NCI-H2029 (cell line): ENCODE results near the gene LMO1.

Source experiments
- DNase-seq: peaks from one replicate; lab custom pipeline; 2025; lab: John Stamatoyannopoulos, UW

The LMO1 gene

DNA sequence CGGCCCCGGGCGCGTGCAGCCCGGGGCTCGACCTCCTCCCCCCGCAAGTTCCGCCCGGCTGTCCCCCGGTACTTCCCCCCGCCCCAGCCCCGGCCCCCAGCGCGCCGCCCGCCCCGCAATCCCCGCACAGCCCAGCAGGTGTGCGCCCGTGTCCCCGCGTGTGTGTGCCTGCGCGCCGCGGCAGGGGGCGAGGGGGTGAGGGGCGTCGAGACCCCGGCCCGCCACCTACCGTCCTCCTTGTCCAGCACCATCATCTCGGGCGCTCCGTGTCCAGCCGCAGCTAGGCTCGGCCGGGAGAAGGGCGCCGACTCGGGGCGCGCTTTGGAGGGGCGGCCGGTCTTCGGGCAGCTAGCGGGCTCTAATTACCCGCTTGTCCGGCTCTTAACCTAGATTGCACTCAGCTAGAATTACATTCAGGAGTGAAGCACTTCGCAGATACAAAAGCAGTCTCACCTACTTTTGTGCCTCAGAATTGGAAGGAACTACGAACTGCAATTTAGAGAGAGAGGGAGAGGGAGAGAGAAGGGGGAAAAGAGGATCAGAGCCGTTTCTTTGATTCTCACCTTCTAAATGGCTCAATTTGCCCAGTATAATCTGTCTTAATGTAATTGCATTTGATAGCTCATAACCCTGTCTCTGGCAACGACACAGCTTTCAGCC is 439 bp downstream of the LMO1 start:
- peak; percentile 45 for DNase-seq

DNA sequence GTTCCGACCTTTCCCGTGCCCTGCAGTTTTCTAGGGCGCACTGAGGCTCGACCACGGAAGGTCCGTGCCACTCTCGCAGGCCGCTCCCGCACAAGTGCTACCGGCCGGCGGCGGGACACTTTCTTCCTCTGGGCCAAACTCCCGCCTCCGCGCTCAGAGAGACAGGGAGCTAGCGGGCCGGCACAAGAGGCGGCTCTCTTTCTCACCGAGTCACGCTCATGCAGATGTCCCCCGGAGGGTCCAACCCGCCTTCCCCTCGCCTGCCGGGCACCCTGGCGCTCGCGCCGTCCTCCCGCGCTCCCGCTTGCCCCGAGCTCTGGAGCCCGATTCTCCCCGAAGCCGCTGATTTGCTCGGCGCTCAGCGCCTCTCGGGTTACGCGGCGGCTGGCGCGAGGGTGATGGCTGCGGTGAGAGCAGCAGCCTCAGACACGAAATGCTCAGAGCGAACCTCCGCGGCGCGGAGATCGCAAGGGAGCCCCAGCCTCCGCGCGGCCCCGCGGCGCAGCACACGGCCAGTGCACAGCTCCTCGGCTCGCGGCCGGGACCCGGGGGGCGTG is 1.0 kb downstream of the LMO1 start:
- peak; percentile 54 for DNase-seq

DNA sequence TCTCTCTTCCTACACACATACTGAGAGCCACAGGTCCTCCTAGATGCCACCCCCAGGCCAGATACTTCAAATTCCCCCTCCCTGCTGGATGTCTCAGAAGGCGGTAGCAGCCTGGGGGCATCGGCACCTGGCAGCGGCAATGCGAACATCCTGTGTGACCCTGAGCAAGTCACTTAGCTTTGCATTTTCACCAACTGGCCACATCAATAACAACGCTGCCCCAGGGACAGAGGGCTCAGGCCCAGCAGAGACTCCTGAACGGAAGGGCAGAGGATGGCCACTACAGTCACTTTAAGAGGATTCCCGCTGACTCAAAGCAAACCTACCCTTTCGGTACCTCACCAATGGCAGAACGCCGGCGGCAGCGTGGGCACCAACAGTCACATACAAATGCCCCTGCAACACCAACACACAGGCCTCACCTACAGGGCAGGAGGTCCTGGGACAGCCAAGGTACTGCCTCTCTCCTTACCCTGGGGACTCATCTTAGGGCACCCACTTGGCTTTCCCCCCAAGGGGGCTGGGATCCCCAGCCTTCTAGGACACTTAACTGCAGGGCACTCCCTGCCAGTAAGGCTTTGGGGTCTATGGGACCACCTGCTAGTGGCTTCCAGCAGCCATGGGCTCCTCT is 1.6 kb downstream of the LMO1 start:
- DNase-seq = no peak

DNA sequence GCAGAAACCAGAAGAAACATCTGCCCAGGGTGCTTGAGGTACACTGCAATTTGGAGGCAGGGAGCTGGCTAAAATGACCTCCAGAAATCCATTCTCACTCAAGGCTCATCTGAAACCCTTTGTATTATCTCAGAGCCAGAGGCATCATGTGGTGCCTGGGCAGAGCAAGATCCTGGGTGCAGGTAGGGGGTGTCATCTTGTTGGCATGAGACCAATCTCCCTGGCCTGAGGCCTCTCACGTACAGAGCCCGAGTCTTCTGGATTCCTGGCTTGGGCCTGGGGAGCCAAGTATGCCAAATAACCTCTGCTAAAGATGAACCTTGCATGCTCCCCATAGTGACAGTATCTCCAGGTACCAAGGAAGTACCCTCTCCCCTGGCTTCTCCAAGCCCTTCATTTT is 2.4 kb downstream of the LMO1 start:
- DNase-seq = no peak

DNA sequence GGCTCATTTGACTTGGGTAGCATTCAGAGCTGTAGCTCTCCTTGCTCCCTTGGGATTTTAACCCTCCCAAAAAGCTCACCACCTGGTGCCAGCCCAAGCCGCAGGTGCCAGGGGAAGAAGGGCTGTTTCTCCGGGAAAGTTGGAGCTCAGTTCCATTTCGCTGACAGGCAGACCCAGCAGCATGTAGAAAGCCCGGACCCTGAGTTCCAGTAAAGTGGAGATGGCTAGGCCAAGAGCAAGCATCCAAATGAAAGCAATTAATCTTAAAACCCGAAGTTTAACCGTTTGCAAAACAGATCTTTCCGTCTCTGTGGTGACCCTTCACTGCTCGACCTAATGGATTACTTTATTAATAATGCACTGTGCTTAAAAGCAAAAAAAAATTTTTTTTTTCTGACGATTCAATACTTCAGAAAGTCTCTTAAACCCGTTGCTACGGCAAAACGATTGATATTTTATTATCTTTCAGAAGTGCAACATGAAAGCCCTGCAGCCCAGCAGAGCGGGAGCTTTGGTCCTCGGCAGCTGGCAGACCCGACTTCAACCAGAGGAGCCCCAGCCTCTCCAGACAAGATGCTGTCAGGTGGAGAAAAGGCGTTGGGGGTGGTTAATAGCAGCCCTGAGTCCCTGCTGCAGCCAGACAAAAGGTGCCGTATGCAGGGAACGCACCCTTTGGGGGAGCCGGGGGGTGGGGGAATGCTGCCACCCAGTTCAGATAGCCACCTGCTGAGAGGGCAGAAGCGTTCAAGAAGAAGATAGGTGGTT is 3.3 kb downstream of the LMO1 start:
- no peak for DNase-seq

DNA sequence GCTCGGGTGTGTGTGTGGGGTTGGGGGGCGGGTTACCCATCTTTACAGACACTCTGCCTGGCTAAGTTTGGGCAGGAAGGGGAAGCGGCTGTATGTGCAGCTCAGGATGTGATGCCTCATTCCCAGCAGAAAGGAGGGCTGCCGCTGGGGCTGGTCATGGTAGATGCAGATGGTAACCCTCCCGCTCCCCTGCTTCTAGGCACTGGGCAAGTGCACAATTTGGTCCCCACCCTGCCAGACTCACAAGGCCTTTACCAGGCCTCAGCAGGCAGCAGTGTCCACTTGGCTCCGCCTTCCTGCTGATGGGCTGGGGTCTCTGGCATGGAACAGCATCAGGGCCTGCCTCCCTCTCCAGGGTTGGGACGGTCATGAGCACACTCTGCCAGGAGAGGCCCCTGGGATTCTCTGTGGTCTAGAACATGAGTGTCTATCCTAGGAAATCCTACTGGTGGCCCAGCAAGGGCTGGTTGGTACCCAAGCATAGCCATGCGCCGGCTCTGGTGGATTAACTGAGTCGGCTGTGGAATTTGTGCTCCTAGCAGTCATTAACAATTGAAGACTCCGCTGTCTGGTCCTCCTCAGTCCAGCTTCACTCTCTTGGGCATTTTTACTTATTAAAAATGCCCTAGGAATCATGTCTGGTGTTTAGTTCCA is 4.2 kb downstream of the LMO1 start:
- no peak for DNase-seq

DNA sequence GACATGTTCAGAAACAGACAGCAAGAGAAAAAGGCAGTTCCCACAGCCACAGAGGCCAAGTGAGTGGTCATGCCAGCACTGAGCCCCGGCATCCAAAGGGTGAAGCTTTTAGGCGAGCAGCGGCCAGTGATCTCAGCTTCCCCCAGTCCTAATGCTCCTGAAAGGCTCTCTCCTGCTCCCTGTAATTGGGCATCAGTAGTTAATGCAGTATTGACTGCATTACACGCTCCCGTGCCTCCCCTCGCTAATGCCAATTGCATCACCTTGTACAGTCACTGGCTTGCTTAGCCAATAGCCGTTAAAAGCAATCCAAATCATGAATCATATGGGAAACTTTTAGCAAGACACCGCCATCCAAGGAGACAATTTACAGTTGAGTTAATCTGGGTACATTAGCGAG is 4.9 kb downstream of the LMO1 start:
- no peak for DNase-seq

DNA sequence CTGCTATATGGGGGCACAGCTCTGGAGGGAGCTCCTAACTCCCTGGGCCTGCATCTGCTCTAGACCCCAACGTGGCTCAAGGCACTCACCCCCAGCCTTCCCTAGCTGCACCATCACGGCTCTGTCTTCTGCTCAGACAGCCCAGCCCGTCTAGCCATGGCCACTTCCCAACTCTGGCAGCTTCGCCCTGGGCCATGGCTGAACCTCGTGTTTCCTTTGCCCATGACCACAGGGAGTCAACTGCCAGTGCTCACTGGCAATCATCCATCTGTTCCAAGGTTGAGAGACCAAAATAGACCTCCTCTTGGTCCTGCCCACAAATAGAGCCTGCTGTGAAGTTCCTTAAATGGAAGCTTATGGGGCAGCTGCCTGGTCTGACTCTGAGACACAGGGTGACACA is 5.4 kb downstream of the LMO1 start:
- no peak for DNase-seq

DNA sequence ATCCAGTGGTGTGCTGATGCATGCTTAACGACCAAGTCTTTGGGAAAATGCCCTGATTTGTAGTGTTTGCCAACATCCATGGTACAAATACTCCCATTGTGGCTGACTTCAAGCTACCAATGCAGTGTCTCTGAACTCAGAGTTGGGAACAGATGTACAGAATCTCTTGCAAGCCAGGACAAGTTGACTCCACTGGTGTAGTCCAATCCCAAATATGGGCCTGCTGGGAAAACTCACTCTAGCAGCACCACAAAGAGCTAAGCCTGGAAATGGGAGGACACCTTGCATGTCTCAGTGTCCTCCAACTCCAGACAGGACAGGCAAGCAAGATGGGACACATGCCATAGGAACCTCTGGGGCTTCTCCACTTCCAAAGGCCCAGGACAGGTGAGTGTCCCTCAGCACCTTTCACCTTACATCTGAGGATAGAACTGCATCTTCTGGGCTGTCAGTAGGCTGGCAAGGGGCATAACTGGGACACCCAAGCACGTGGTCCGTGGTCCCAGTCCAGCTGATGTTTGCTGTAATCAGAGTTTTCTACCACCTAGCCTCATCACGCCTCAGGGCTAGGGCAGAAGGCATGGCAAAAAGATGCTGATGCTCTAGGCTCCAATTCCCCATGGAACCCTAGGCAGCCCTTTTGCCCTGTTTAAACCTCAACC is 6.5 kb downstream of the LMO1 start:
- no peak for DNase-seq

DNA sequence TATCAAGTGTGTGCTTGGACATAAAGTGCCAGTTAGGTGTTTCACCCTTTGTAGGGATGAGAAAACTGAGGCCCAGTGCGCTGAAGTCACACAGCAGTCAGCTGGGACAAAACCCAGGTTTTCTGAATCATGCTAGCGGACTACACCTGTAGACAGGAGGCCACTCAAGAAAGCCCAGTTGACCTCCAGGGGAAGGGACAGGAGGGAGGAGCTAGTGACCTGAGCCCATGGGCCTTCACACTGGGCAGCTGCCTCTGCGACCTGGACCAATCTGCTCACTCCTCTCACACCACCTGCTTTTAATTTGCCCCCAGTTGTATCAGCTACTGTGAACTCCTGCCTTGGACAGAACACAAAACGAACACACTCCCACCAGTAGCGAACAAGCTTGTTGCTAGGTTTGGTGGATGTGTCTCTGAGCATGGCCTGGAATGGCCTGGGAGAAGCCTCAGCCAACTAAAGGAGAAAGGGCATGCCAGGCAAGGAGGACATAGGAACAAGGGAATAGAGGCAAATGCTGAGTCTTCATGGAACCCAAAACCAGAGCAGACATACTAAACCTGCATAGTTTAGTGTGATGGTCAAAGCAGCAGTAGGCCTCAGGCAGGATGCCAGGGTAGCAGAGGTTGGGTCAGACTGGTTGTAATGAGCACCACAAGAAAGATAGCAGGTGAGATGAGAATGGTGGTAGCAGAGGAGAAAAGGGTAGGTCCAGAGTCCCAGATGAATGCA is 7.2 kb downstream of the LMO1 start:
- DNase-seq = no peak

DNA sequence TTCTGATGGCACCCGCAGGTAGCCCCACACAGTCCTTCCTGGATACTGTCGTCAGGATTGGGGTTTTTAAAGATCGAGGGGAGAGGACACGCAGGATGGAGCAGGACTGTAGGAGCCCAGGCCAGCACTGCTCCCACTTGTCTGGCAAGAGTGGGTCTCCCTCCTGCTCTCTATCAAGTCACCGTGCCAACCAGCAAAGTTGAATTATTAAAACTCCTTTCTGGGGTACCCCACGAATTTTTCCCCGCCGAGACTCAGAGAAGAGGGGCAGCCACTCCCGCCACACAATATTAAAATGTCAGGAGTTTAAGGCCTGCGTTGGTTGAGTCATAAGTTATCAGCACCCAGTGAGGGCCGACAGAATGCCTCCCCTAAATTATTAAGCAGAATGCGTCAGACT is 10.1 kb downstream of the LMO1 start:
- no peak for DNase-seq

DNA sequence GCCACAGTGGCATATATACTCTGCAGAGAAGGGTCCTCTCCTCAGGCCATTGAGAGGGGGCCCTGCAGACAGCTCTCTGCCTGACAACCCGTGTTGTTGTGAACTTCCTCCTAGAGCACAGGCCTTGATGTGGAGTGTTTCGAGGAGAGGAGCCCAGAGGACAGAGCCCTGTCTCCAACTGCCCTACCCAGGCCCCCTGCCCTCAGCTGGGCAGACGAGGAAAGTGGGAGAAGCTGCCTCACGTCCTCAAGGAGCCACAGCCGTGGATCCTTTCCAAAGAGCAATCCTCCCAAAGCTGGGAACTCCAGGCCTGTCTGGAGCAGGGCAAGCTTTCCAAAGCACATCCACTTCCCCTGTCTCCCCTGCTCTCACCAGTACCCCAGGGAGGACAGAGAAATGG is 10.7 kb downstream of the LMO1 start:
- no peak for DNase-seq

DNA sequence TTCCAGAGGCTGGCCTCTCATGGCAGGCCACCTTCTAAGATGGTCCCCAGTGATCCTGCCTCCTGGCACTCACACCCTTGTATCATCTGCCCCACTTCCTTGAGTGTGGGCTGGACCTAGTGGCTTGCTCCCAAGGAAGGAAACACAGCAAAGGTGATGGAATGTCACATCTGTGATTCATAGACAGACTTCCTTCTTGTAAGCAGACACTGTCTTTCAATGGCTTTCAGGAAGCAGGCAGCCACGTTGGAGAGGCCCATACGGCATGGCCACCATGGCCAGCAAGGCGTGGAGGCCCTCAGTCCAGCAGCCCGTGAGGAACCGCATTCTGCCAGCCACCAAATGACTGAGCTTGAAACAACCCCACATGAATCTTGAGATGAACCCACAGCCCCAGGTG is 11.3 kb downstream of the LMO1 start:
- DNase-seq = no peak

DNA sequence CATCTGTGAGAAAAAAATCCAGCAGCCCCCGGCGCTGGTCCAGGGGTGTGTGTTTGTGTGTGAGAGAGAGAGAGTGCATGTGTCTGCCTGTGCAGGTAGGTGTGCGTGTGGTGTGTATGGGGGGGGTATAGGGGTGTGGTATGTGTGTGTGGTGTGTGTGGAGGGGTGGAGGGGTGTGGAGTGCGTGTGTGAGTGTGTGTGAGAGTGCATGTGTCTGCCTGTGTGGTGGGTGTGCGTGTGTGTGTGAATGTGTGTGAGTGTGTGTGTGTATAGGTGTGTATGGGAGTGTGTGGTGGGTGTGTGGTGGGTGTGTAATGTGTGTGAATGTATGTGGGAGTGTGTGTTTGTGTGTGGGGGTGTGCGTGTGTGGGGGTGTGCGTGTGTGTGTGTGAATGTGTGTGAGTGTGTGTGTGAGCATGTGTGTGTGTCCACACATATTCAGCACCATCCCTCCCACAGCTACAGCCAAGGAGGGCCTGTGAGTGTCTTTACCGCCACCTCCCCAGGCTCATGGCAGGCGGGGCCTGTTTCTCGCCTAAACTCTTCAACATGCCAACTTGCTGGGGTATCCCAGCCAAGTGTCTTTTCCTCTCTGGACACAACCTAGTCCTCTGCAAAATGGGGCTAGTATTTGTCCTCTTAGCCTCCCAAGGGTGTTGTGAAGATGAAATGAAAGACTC is 11.9 kb downstream of the LMO1 start:
- no peak for DNase-seq

DNA sequence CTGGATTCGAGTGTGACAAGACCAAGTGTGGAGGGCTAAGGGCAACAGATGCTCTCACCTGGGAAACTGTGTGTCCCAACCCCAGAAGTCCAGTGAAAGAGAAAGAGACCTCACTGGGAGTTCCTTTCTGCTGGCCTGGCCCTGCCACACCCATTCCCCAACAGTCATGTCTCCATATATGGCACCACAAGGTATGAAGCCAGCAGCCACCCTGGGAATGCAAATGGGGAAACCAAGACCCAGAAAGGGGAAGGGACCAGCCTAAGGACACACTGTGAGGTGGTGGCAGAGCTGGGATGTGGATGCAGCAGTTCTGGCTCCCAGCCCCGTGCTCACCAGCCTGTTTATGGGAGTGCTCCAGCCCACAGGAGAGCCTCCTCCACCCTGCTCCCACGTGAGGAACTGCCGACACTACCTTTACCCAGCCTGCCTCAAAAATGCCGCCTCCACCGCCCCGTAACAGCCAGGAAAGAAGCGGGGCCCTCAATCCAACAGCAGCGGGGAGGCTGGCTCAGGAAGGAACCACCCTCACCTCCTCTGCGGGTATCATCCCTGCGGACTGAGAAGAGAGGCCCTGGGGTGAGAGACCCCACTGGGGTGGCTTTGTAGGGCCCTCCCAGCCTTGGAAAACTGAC is 12.6 kb downstream of the LMO1 start:
- no peak for DNase-seq

DNA sequence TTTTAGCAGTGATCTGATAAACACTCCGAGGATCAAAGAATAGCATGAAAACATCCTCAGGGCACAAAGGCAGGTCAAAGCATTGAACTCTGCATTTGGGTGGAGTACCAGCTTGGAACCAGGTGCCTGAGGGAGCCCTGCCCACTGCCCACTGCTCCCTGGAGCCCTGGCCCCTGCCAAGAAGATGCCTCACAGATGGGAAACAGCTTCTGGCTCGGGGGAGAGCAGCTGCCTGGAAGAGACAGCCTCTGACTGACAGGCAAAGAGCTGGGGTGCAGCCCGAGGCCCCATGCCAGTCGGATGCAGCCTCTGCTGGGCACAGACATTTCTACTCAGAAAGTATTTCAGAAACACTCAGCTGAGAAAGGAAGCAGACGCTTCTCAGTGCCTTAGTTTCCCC is 13.2 kb downstream of the LMO1 start:
- no peak for DNase-seq

DNA sequence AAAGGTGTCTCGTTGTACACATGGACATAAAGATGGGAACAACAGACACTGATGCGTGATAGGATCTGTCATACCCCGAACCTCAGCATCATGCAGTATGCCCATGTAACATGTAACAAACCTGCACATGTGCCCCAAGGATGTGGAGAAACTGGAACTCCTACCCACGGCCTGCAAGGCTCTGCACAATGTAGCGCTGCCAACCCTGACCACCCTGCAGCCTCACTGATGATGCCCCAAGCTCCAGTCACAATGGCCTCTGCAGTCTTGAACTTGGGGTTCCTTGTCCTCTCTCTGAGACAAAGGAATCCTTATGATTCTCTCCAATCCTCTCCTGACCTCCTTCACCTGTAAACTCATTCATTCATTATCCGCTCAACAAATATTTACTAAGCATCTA is 14.2 kb downstream of the LMO1 start:
- no peak for DNase-seq

DNA sequence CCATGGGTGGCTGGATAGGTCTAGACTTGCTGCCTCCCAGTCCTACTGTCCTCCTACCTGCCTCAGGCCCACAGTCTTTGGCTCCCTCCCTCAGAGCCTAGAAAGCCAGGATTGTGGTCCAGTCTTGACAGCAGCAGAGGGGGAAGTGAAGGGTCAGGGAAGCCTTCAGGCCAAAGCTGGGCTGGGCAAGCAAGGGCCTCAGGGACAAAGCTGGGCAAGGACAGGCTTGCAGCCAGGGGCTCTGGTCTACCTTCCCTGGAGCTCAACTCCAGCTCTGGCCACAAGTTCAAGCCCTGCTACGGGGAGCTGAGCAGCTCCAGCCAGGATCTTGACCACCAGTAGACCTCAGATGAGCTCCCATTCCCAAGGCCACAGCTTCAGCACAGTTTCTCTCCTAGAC is 14.9 kb downstream of the LMO1 start:
- no peak for DNase-seq

DNA sequence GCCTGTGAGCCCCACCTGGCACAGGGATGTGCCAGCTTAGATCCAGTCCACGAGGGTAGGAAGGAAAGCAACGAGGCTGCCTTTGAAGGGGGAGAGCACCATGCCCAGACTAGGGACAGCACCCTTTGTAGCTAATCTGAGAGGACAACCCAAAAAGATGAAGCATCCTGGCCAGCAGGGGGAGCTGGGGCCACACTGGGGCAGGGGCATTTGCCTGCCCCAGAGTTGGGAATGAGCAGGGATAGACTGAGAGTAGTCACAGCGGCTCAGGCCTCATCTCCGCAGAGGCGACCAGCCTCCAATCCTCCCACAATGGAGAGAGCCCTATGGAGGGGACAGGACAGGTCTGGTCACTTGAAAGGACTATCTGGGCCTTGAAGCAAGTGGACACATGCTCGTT is 16.4 kb downstream of the LMO1 start:
- DNase-seq = no peak

DNA sequence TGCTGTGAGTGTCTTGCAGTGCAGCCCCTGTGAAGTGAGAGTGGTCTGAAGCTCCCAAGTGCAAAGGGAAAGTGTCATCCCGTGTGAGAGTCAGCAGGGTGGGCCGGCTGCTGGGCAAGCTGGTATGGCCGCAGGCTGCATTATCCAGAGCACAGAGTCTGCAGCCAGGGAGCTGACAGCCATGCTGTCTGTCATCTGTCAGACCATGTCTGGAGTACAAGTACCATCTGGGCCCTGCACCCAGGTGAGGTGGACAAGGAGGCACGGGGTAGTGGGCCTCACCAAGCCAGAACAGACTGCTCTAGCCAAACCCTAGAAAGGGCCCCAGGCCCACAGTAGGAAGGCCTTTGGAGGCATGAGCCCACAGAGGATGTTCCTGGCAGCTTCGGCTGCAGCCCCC is 20.2 kb downstream of the LMO1 start:
- DNase-seq = no peak
